Amniotic stem cell (primary cell): ENCODE measurements around the gene SH2D4B.

Source experiments
- DNase-seq: peaks from one replicate; lab custom pipeline; 2025; lab: John Stamatoyannopoulos, UW

The SH2D4B gene

GRCh38 chr10:80537736-80538480 is at the start of gene SH2D4B:
SH2D4B (plus strand) TSS chr10:80537902; CDS start chr10:80538332, 430 bp downstream.
- DNase-seq = no peak

- DNase-seq = no peak
Measured at GRCh38 chr10:80488539-80489066, 49.1 kb upstream of the SH2D4B start.

GRCh38 chr10:80489371-80490112 is 48.2 kb upstream of the SH2D4B start:
- DNase-seq = no peak

- no peak for DNase-seq
Measured at GRCh38 chr10:80491251-80492102, 46.2 kb upstream of the SH2D4B start.

- DNase-seq = no peak
Measured at GRCh38 chr10:80492848-80493521, 44.7 kb upstream of the SH2D4B start.

- no peak for DNase-seq
Measured at GRCh38 chr10:80493522-80494051, 44.1 kb upstream of the SH2D4B start.

GRCh38 chr10:80496555-80497172 is 41.0 kb upstream of the SH2D4B start:
- no peak for DNase-seq

GRCh38 chr10:80497187-80498077 is 40.3 kb upstream of the SH2D4B start:
- no peak for DNase-seq

GRCh38 chr10:80498078-80498832 is 39.4 kb upstream of the SH2D4B start:
- DNase-seq = no peak

- DNase-seq = peak; percentile 86
Measured at GRCh38 chr10:80498833-80499741, 38.6 kb upstream of the SH2D4B start.

- DNase-seq = no peak
Measured at GRCh38 chr10:80500572-80501380, 36.9 kb upstream of the SH2D4B start.

- no peak for DNase-seq
Measured at GRCh38 chr10:80501381-80501912, 36.3 kb upstream of the SH2D4B start.

GRCh38 chr10:80501913-80502521 is 35.7 kb upstream of the SH2D4B start:
- no peak for DNase-seq

- DNase-seq = no peak
Measured at GRCh38 chr10:80502621-80503583, 34.8 kb upstream of the SH2D4B start.

- DNase-seq = no peak
Measured at GRCh38 chr10:80503584-80504157, 34.0 kb upstream of the SH2D4B start.
